ENCODE measurements around the gene NSUN2. TPM values are rescaled to one million over a fixed set of nuclear protein-coding genes. Genes with fewer than 3 reads are reported as not detected.

NSUN2 gene
- total RNA-seq, 1 donor from 2014 or later = 78.8 TPM

GRCh38 chr5:6551955-6552313 is 80.9 kb downstream of the NSUN2 start:
- peaks cover 6% of the 10 kb centered on the region for H3K9me3 Mint-ChIP-seq (ENCODE audit: unreplicated experiment)
- FAIRE-seq = no peak
- no peak for DNase-seq (ENCODE audit: low read depth)
- H3K27ac Mint-ChIP-seq (ENCODE audit: unreplicated experiment) = no peak overlapping the region
- peaks cover 5% of the 10 kb centered on the region for H3K9me3 ChIP-seq (ENCODE audit: insufficient read depth, low read depth, low read length)
- H3K27me3 Mint-ChIP-seq (ENCODE audit: low read depth, unreplicated experiment) = peaks cover 31% of the 10 kb centered on the region
- no peaks in the 10 kb centered on the region for H3K79me2 ChIP-seq (ENCODE audit: insufficient read depth, low read length)
- no peak overlapping the region for H3K27ac ChIP-seq (ENCODE audit: low read depth, low read length)
- TF ChIP-seq EZH2 (IDR thresholded peaks at IDR 0.05; ENCODE audit: insufficient read depth, low read length) = no peak
- TF ChIP-seq CTCF (IDR thresholded peaks at IDR 0.05; ENCODE audit: insufficient read depth, low read depth, low read length) = no peak
- H3K9ac ChIP-seq (ENCODE audit: low read length) = no peak overlapping the region
- H3K36me3 Mint-ChIP-seq (ENCODE audit: low read depth, unreplicated experiment) = no peaks in the 10 kb centered on the region
- no peaks in the 10 kb centered on the region for H3K4me1 ChIP-seq (ENCODE audit: insufficient read depth, low read length)
- H2AFZ ChIP-seq (ENCODE audit: low read depth, low read length) = no peak overlapping the region
- no peak overlapping the region for H3K4me3 ChIP-seq (ENCODE audit: insufficient read depth, low read depth, low read length)
- no peaks in the 10 kb centered on the region for H3K27me3 ChIP-seq (ENCODE audit: insufficient read depth, low read length)
- H3K36me3 ChIP-seq (ENCODE audit: insufficient read depth, low read length) = no peaks in the 10 kb centered on the region
- H3K4me3 Mint-ChIP-seq (ENCODE audit: unreplicated experiment) = no peak overlapping the region
- no peak overlapping the region for H3K4me2 ChIP-seq (ENCODE audit: low read length)
- no peaks in the 10 kb centered on the region for H3K4me1 Mint-ChIP-seq (ENCODE audit: low read depth, unreplicated experiment)
- no peaks in the 10 kb centered on the region for H4K20me1 ChIP-seq (ENCODE audit: insufficient read depth, low read length)

DNA sequence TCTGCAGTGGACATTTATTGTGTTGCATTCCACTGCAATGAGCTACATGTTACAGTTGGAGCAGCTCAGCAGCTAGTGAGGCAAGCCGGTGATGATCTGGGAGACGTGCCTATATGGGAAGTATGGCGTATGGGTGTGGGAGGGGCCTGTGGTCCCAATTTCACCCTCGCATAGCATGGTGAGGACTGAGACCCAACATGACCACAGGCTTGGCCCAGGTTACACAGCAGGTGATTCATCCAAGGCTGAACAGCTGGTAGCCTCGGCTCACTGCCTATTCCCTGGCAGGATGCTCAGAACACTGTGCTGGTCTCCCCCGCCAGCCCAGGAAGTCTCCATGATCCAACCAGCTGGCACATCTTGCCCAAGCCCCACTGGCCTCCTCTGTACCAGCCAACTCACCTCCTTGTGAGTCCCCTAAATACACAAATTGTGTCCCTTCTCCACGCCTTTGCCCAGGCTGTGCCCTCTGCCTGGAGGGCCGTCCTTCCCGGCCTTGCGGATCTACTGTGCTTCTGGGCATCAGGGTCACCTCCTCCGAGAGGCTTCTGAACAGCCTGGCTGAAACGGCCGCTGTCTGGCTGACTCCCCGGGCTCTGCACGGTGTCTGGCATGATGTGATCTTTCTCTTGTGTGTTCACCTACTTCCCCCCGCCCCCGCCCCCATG is 81.4 kb downstream of the NSUN2 start:
- peaks cover 32% of the 10 kb centered on the region for H3K27me3 Mint-ChIP-seq (ENCODE audit: low read depth, unreplicated experiment)
- Histone ChIP-seq H3K9me3 (ENCODE audit: insufficient read depth, low read depth, low read length) (peaks cover 5% of the 10 kb centered on the region), H3K9ac (ENCODE audit: low read length) (no peak overlapping the region), H3K4me2 (ENCODE audit: low read length) (no peak overlapping the region), H3K79me2 (ENCODE audit: insufficient read depth, low read length) (no peaks in the 10 kb centered on the region), H2AFZ (ENCODE audit: low read depth, low read length) (no peak overlapping the region), H4K20me1 (ENCODE audit: insufficient read depth, low read length) (no peaks in the 10 kb centered on the region), H3K27ac (ENCODE audit: low read depth, low read length) (no peak overlapping the region), H3K4me3 (ENCODE audit: insufficient read depth, low read depth, low read length) (no peak overlapping the region), H3K4me1 (ENCODE audit: insufficient read depth, low read length) (no peaks in the 10 kb centered on the region), H3K27me3 (ENCODE audit: insufficient read depth, low read length) (no peaks in the 10 kb centered on the region), H3K36me3 (ENCODE audit: insufficient read depth, low read length) (no peaks in the 10 kb centered on the region)
- H3K4me3 Mint-ChIP-seq (ENCODE audit: unreplicated experiment) = no peak overlapping the region
- H3K4me1 Mint-ChIP-seq (ENCODE audit: low read depth, unreplicated experiment) = no peaks in the 10 kb centered on the region
- no peaks in the 10 kb centered on the region for H3K36me3 Mint-ChIP-seq (ENCODE audit: low read depth, unreplicated experiment)
- DNase-seq (ENCODE audit: low read depth) (peak; percentile 19), FAIRE-seq (no peak)
- no peak overlapping the region for H3K27ac Mint-ChIP-seq (ENCODE audit: unreplicated experiment)
- peaks cover 4% of the 10 kb centered on the region for H3K9me3 Mint-ChIP-seq (ENCODE audit: unreplicated experiment)
- TF ChIP-seq EZH2 (IDR thresholded peaks at IDR 0.05; ENCODE audit: insufficient read depth, low read length) (no peak), CTCF (IDR thresholded peaks at IDR 0.05; ENCODE audit: insufficient read depth, low read depth, low read length) (no peak)

DNA sequence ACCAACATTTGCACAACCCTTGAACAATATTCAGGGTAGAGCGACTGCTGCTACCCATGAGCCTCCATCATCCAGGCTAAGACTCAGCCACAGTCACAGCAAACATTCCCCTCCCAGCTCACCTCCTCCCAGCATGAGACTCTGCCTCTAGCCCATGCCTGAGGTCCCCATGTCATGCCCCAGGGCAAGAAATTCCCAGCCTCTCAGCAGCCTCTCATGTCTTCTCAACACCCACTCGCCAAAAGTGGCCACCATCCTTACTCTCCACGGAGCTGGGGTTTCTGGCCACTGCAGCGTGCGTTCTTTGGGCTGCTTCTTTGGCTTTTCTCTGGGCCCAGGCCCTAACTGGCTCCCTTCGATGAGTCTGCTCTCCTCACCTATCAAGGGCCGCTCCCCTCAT is 82.2 kb downstream of the NSUN2 start:
- no peak overlapping the region for H3K4me3 ChIP-seq (ENCODE audit: insufficient read depth, low read depth, low read length)
- H3K4me2 ChIP-seq (ENCODE audit: low read length) = no peak overlapping the region
- H4K20me1 ChIP-seq (ENCODE audit: insufficient read depth, low read length) = no peaks in the 10 kb centered on the region
- TF ChIP-seq EZH2 (IDR thresholded peaks at IDR 0.05; ENCODE audit: insufficient read depth, low read length) (no peak), CTCF (IDR thresholded peaks at IDR 0.05; ENCODE audit: insufficient read depth, low read depth, low read length) (no peak)
- Mint-ChIP-seq H3K9me3 (ENCODE audit: unreplicated experiment) (peaks cover 4% of the 10 kb centered on the region), H3K4me1 (ENCODE audit: low read depth, unreplicated experiment) (no peaks in the 10 kb centered on the region), H3K27me3 (ENCODE audit: low read depth, unreplicated experiment) (peaks cover 39% of the 10 kb centered on the region), H3K27ac (ENCODE audit: unreplicated experiment) (no peak overlapping the region), H3K4me3 (ENCODE audit: unreplicated experiment) (no peak overlapping the region), H3K36me3 (ENCODE audit: low read depth, unreplicated experiment) (no peaks in the 10 kb centered on the region)
- no peaks in the 10 kb centered on the region for H3K4me1 ChIP-seq (ENCODE audit: insufficient read depth, low read length)
- no peaks in the 10 kb centered on the region for H3K79me2 ChIP-seq (ENCODE audit: insufficient read depth, low read length)
- peaks cover 5% of the 10 kb centered on the region for H3K9me3 ChIP-seq (ENCODE audit: insufficient read depth, low read depth, low read length)
- FAIRE-seq (no peak), DNase-seq (ENCODE audit: low read depth) (no peak)
- H2AFZ ChIP-seq (ENCODE audit: low read depth, low read length) = no peak overlapping the region
- no peak overlapping the region for H3K27ac ChIP-seq (ENCODE audit: low read depth, low read length)
- H3K27me3 ChIP-seq (ENCODE audit: insufficient read depth, low read length) = no peaks in the 10 kb centered on the region
- H3K9ac ChIP-seq (ENCODE audit: low read length) = no peak overlapping the region
- no peaks in the 10 kb centered on the region for H3K36me3 ChIP-seq (ENCODE audit: insufficient read depth, low read length)
